Activated naive CD8-positive, alpha-beta T cell treated with anti-CD3 and anti-CD28 coated beads for 36 hours (primary cell): ENCODE data around the gene CHCHD10. TPM values are rescaled to one million over a fixed set of nuclear protein-coding genes. Genes with fewer than 3 reads are reported as not detected.
"Not testable (repeated sequence)": the region's sequence is repeated elsewhere in the genome, so short reads cannot be mapped to it uniquely, and the experiment has no call there.

Experiments used
- DNase-seq: peaks from one replicate; pipeline ENCODE4 v3.0.0; 2021
- H3K27ac Mint-ChIP-seq: one replicate; pipeline ENCODE4 v1.8.0; 2022; ENCODE audit warnings: mild to moderate bottlenecking, moderate library complexity, mixed read lengths
- H3K27me3 Mint-ChIP-seq: one replicate; pipeline ENCODE4 v1.8.0; 2022; ENCODE audit warnings: mild to moderate bottlenecking, mixed read lengths
- H3K36me3 Mint-ChIP-seq: one replicate; pipeline ENCODE4 v1.8.0; 2021; ENCODE audit warnings: mild to moderate bottlenecking, mixed read lengths
- H3K4me1 Mint-ChIP-seq: one replicate; pipeline ENCODE4 v1.8.0; 2021; ENCODE audit warnings: mixed read lengths
- H3K4me3 Mint-ChIP-seq: one replicate; pipeline ENCODE4 v1.8.0; 2022; ENCODE audit warnings: mild to moderate bottlenecking, moderate library complexity, mixed read lengths
- H3K9me3 Mint-ChIP-seq: one replicate; pipeline ENCODE4 v1.8.0; 2022; ENCODE audit warnings: mixed read lengths
- total RNA-seq, 2 experiments: library from RNA; stranded (reverse); gene quantifications; one replicate each; pipeline ENCODE4 v1.2.3, GENCODE V29; 2021

The CHCHD10 gene
- total RNA-seq, 2 experiments from 2014 or later, result 224 to 241 TPM

DNA sequence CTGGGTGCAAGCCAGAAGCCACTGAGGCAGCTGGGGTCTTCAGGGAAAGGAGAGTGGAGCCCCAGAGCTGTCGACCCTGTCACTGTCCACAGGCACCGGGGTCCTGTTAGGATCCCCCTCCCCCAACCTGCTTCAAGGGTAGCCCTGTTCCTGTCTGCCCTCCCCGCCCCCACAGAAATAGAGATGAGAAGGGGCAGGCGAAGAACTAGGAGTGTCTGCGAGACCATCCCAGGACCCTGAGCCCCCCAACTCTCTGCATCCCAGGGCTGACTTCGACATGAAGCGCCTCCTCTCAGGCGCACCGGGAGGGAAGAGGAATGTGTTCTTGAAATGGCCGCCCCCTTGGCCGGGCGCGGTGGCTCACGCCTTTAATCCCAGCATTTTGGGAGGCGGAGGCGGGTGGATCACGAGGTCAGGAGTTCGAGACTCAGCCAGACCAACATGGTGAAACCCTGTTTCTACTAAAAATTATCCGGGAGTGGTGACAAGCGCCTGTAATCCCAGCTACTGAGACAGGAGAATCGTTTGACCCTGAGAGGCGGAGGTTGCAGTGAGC, 16.3 kb downstream of the CHCHD10 start:
- H3K27ac Mint-ChIP-seq, result peak overlapping the region; percentile 74

DNA sequence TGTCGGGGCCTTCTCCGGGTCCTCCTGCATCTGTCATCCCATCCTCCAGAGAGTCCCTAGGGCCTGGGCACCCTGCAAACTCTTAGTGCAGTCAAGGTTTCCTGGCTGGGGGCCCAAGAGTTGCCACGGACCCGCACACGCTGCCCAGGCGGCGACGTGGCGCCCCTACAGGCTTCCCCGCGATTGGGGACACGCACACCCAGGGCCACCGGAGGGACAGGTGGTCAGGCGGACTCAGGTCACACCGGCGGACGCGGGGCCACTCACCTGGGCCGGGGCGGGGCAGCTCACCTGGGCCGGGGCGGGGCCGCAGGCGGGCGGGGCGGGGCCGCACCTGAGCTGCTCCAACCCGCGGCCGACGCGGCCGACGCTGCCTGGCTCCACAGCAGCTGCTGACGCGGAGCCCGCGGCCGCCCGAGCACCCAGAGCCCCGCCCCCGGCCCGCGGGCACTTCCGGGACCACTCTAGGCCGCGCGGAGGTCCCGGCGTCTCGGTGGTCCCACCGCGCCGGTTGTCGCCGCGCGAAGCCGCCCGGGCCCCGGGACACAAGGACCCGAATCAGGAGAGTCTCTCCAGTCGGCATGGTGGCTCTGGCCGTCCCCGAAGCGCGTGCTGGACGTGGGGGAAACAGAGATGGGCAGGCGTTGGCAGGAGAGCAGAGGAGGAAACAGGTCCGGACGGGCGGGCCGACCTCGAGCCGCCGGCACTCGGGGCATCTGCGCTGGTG, 16.9 kb downstream of the CHCHD10 start, which contains the start of gene ZNF70:
Gene ZNF70 (minus strand): TSS at position 399 of the 727 bp plus-strand sequence. CDS start 5,972 bp downstream, outside the sequence.
- Mint-ChIP-seq H3K9me3 (no peaks in the 10 kb centered on the region), H3K36me3 (peaks cover 5% of the 10 kb centered on the region), H3K27ac (peak within 1 kb of the TSS; percentile 74), H3K27me3 (no peaks in the 10 kb centered on the region), H3K4me1 (peaks cover 9% of the 10 kb centered on the region), H3K4me3 (peak within 1 kb of the TSS; percentile 87)
- DNase-seq, result peak; percentile 93

More for the DNA sequence above, 16.3 kb downstream of the CHCHD10 start:
- Mint-ChIP-seq H3K4me3 (peak overlapping the region; percentile 83), H3K36me3 (peaks cover 4% of the 10 kb centered on the region), H3K4me1 (peaks cover 9% of the 10 kb centered on the region), H3K27me3 (no peaks in the 10 kb centered on the region), H3K9me3 (no peaks in the 10 kb centered on the region)
- peak; percentile 17 for DNase-seq

GRCh38 chr22:23750367-23750713, 17.4 kb downstream of the CHCHD10 start:
- H3K4me3 Mint-ChIP-seq, result peak overlapping the region; percentile 87
- no peaks in the 10 kb centered on the region for H3K9me3 Mint-ChIP-seq
- H3K4me1 Mint-ChIP-seq, result peaks cover 9% of the 10 kb centered on the region
- no peak for DNase-seq
- peak overlapping the region; percentile 72 for H3K27ac Mint-ChIP-seq
- peaks cover 8% of the 10 kb centered on the region for H3K36me3 Mint-ChIP-seq
- no peaks in the 10 kb centered on the region for H3K27me3 Mint-ChIP-seq

GRCh38 chr22:23749841-23750301, 17.9 kb downstream of the CHCHD10 start:
- Mint-ChIP-seq H3K9me3 (no peaks in the 10 kb centered on the region), H3K4me3 (peak overlapping the region; percentile 87), H3K27ac (no peak overlapping the region), H3K4me1 (peaks cover 9% of the 10 kb centered on the region), H3K36me3 (peaks cover 13% of the 10 kb centered on the region), H3K27me3 (no peaks in the 10 kb centered on the region)
- no peak for DNase-seq

DNA sequence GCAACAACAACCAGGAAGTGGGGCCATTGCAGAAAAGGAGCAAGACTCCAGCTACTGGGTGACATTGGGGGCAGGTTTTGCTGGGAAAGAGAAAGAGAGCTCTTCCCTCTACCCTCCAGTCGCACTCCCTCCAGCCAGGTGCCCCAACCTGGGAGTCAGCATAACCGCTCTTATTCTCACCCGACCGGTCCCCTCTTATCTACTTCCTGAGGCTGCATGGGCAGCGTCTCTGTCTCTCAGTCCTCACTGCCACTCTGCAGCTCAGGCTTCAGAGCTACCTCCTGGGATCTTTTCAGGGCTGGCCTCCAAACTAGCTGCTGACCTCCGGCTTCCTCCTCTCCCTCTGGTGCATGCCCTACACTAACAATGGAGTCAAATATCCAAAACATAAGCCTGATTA, 22.0 kb downstream of the CHCHD10 start:
- Mint-ChIP-seq H3K4me3 (no peak overlapping the region), H3K36me3 (peaks cover 29% of the 10 kb centered on the region), H3K27me3 (no peaks in the 10 kb centered on the region), H3K4me1 (peaks cover 6% of the 10 kb centered on the region), H3K27ac (no peak overlapping the region), H3K9me3 (peaks cover 10% of the 10 kb centered on the region)
- no peak for DNase-seq

GRCh38 chr22:23744485-23744884, 23.3 kb downstream of the CHCHD10 start:
- Mint-ChIP-seq H3K27me3 (no peaks in the 10 kb centered on the region), H3K4me3 (no peak overlapping the region), H3K4me1 (no peaks in the 10 kb centered on the region), H3K9me3 (peaks cover 10% of the 10 kb centered on the region), H3K36me3 (peaks cover 29% of the 10 kb centered on the region), H3K27ac (no peak overlapping the region)
- DNase-seq, result no peak

DNA sequence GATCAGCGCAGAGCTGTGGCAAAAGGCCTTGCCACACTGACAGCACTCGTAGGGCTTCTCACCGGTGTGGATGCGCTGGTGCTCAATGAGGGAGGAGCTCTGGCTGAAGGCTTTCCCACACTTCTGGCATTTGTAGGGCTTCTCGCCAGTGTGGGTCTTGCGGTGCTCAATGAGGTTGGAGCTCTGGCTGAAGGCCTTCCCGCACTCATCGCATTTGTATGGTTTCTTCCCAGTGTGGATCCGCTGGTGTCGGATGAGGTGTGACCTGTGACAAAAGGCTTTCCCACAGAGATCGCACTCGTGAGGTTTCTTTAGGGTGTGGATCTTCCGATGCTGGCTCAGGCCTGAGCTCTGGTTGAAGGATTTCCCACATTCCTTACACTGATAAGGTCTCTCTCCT, 23.8 kb downstream of the CHCHD10 start:
- Mint-ChIP-seq H3K4me1 (no peaks in the 10 kb centered on the region), H3K27me3 (no peaks in the 10 kb centered on the region), H3K4me3 (no peak overlapping the region), H3K36me3 (peaks cover 29% of the 10 kb centered on the region), H3K9me3 (peaks cover 10% of the 10 kb centered on the region), H3K27ac (no peak overlapping the region)
- DNase-seq, result no peak

DNA sequence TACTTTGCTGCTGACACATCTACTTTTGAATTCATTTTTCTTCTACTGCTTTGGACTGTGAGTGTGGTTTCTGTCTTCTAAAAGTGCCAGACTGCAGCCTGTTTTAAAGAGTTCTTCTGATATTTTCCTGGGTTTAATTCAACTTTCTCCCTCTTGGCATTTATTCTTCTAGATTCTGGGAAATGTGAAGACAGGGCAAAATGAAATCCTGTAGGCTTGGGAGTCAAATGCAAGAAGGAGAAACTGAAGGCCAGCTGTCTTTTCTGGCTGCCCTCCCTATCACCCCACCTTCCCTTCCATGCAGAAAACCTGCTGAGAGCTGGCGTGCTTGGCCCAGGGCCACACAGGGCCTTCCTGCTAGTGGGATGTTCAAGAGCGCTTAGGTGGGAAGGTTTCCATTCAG, 24.5 kb downstream of the CHCHD10 start:
- Mint-ChIP-seq H3K4me1 (peaks cover 1% of the 10 kb centered on the region), H3K27ac (no peak overlapping the region), H3K9me3 (peaks cover 10% of the 10 kb centered on the region), H3K36me3 (peaks cover 29% of the 10 kb centered on the region), H3K4me3 (no peak overlapping the region), H3K27me3 (no peaks in the 10 kb centered on the region)
- no peak for DNase-seq

DNA sequence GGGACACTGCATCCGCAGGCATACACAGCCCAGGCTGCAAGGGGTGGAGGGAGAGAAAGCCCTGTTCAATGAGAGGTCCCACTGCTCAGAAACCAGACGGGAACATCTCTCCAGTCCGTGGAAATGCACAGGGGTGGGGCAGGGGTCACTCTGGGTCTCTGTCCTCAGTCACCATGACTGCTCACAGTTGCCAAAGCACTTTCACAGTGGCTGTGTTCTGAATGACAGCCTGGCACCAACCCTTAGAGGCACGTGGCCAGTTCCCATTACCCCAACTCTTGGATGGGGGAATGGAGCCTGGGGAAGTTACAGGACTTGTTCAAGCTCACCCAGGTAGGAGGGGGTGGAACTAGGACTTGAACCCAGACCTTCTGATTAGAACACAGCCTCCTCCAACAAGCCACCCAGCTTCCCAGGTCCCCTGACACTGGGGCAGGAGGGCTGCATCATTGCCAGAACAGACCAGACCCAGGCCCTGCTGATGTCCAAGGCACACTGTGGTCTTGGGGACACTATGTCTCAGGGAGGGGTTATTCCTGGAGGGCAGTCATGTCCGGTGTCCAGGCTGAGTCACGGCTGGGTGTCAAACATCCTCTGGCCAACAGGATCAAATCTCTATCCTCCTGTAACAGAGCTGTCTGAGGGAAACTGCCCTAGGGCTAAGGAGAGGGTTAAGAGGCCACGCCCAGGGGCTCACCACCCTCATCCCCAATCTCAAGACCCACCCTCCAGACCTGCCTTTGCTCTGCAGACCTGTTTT, 25.1 kb downstream of the CHCHD10 start:
- H3K27ac Mint-ChIP-seq, result no peak overlapping the region
- peaks cover 1% of the 10 kb centered on the region for H3K4me1 Mint-ChIP-seq
- H3K36me3 Mint-ChIP-seq, result peaks cover 29% of the 10 kb centered on the region
- H3K9me3 Mint-ChIP-seq, result peaks cover 10% of the 10 kb centered on the region
- H3K27me3 Mint-ChIP-seq, result no peaks in the 10 kb centered on the region
- H3K4me3 Mint-ChIP-seq, result no peak overlapping the region
- no peak for DNase-seq

DNA sequence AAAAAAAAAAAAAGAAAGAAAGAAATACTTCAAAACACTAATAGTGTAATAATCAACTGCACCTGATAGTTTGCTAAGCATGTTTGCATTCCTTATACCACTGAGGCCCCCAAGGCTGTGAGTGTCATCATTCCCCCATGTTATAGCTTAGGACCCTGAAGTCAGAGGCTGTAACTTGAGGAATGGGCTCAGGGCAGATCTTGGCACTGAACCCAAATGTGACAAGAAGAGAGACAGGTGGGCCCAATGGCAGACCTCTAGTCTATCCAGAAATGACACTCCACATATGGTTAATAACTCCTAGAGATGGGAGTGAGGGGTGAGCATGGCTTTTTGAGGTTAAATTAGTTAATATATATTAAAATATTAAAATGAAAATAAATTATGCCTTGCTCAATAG, 30.1 kb downstream of the CHCHD10 start:
- no peaks in the 10 kb centered on the region for H3K9me3 Mint-ChIP-seq
- H3K36me3 Mint-ChIP-seq, result no peaks in the 10 kb centered on the region
- H3K27me3 Mint-ChIP-seq, result no peaks in the 10 kb centered on the region
- H3K4me1 Mint-ChIP-seq, result peaks cover 1% of the 10 kb centered on the region
- H3K27ac Mint-ChIP-seq, result no peak overlapping the region
- H3K4me3 Mint-ChIP-seq, result no peak overlapping the region
- no peak for DNase-seq

- not testable (repeated sequence) for H3K27ac Mint-ChIP-seq, H3K36me3 Mint-ChIP-seq, H3K9me3 Mint-ChIP-seq, H3K27me3 Mint-ChIP-seq, H3K4me3 Mint-ChIP-seq, DNase-seq, H3K4me1 Mint-ChIP-seq
Measured at GRCh38 chr22:23728108-23728507, 39.7 kb downstream of the CHCHD10 start.

- no peak overlapping the region for H3K27ac Mint-ChIP-seq
- H3K27me3 Mint-ChIP-seq, result no peaks in the 10 kb centered on the region
Measured at GRCh38 chr22:23722724-23723123, 45.0 kb downstream of the CHCHD10 start.

GRCh38 chr22:23722160-23722559, 45.6 kb downstream of the CHCHD10 start:
- H3K36me3 Mint-ChIP-seq, result no peaks in the 10 kb centered on the region
- no peaks in the 10 kb centered on the region for H3K27me3 Mint-ChIP-seq
- H3K4me1 Mint-ChIP-seq, result peaks cover 4% of the 10 kb centered on the region
- H3K4me3 Mint-ChIP-seq, result no peak overlapping the region
- no peak for DNase-seq
- H3K9me3 Mint-ChIP-seq, result no peaks in the 10 kb centered on the region
- no peak overlapping the region for H3K27ac Mint-ChIP-seq

More at GRCh38 chr22:23722724-23723123, 45.0 kb downstream of the CHCHD10 start:
- no peak overlapping the region for H3K4me3 Mint-ChIP-seq
- no peak for DNase-seq
- no peaks in the 10 kb centered on the region for H3K36me3 Mint-ChIP-seq
- H3K4me1 Mint-ChIP-seq, result no peaks in the 10 kb centered on the region
- no peaks in the 10 kb centered on the region for H3K9me3 Mint-ChIP-seq

GRCh38 chr22:23720855-23721254, 46.9 kb downstream of the CHCHD10 start:
- Mint-ChIP-seq H3K27ac (no peak overlapping the region), H3K4me1 (peaks cover 6% of the 10 kb centered on the region), H3K36me3 (no peaks in the 10 kb centered on the region), H3K9me3 (no peaks in the 10 kb centered on the region), H3K27me3 (no peaks in the 10 kb centered on the region), H3K4me3 (no peak overlapping the region)
- no peak for DNase-seq

DNA sequence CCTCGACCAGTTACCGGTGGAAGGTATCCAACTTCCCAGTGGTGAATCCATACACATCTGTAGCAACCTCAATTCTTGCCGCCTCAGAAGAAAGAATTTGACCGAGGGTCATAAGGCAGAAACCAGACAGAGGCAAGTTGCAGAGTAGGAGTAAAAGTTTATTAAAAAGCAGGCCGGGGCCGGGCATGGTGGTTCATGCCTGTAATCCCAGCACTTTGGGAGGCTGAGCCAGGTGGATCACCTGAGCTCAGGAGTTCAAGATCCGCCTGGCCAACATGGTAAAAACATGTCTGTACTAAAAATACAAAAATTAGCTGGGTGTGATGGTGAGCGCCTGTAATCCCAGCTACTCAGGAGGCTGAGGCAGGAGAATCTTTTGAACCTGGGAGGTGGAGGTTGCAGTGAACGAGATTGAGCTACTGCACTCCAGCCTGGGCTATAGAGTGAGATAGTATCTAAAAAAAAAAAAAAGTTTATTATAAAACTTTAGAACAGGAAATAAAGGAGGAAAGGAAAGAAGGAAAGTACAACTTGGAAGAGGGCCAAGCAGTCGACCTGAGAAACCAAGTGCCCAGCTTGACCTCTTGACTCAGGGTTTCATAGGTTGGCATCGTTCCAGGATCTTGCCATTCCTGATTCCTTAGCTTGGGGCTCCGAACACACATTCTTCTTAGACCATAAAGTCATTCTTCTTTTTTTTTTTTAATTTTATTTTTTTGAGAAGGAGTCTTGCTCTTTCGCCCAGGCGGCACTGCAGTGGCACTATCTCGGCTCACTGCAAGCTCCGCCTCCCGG, 49.2 kb downstream of the CHCHD10 start:
- Mint-ChIP-seq H3K27me3 (no peaks in the 10 kb centered on the region), H3K4me1 (peaks cover 19% of the 10 kb centered on the region), H3K36me3 (peaks cover 11% of the 10 kb centered on the region), H3K27ac (no peak overlapping the region), H3K9me3 (no peaks in the 10 kb centered on the region), H3K4me3 (no peak overlapping the region)
- no peak for DNase-seq
